BJ (cell line): ENCODE results near the gene BEND3. TPM values are rescaled to one million over a fixed set of nuclear protein-coding genes. Genes with fewer than 3 reads are reported as not detected.

ENCODE experiments used
- CTCF ChIA-PET: fragments of 350-600 bp; formaldehyde crosslinking; extraction: SDS; loops from one replicate; lab custom pipeline; 2021; ENCODE audit warnings: antibody characterized with exemption, inconsistent platforms; lab: Yijun Ruan, JAX
- POLR2A ChIA-PET: fragments of 300-600 bp; sonication (Branson Sonifier 250); formaldehyde crosslinking; extraction: SDS; loops from one replicate; lab custom pipeline; 2021; ENCODE audit warnings: antibody characterized with exemption; lab: Charles Lee
- DNase-seq: peaks from one replicate; pipeline ENCODE4 v3.0.0-alpha.2; 2011; ENCODE audit warnings: low read depth
- H3K27me3 ChIP-seq: 2 replicates; pipeline ENCODE4 v1.6.0; 2011; ENCODE audit warnings: low read length; ENCODE audit not compliant: control insufficient read depth, insufficient read depth
- H3K36me3 ChIP-seq: 2 replicates; pipeline ENCODE4 v1.5.1; 2011; ENCODE audit warnings: low read length; ENCODE audit not compliant: control insufficient read depth, insufficient read depth
- H3K4me3 ChIP-seq: 2 replicates; pipeline ENCODE4 v1.5.1; 2011; ENCODE audit warnings: low read depth, mild to moderate bottlenecking, control low read depth, low read length
- polyA plus RNA-seq: library from polyadenylated mRNA; depleted of rRNA; stranded (reverse); fragments of >200 nt; gene quantifications from 2 replicates; pipeline ENCODE4 v1.2.3, GENCODE V29; 2011; rRNA removed
- small RNA-seq: library from RNA; depleted of rRNA; stranded (forward); fragments of <200 nt; gene quantifications from one replicate; pipeline ENCODE3, GENCODE V24; 2012; ENCODE audit warnings: low replicate concordance, low read depth; ENCODE audit not compliant: insufficient read length
- TF ChIP-seq, protein P1 (sequence below): IDR thresholded peaks from 2 replicates; pipeline ENCODE4 v1.5.1; 2011; ENCODE audit warnings: low read depth, mild to moderate bottlenecking, control low read depth, inconsistent platforms, low read length, moderate library complexity; ENCODE audit not compliant: insufficient read depth

Gene BEND3
- polyA plus RNA-seq, 1 experiment: 0.60 TPM

DNA sequence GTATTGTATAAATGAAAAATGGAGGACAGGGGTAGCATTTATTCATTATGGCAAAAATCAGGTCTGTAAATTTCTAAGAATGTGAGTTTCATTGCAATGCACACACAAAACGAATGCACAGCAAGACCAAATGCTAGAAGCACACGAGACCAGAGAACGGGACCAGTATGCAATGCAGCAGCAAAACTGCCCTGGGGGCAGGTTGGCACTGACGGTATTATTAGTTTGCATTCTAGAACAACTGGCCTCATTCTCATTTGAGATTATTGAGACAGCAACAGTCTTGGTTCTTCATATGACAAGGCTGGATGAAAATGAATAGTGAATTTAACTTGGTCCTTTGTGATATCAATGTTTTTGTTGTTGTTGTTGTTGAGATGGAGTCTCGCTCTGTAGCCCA lies 96.3 kb downstream of the BEND3 start:
- H3K27me3 ChIP-seq: no peaks in the 10 kb centered on the region
- CTCF ChIA-PET: no interaction called here
- no peak for DNase-seq
- TF ChIP-seq, protein P1, sequence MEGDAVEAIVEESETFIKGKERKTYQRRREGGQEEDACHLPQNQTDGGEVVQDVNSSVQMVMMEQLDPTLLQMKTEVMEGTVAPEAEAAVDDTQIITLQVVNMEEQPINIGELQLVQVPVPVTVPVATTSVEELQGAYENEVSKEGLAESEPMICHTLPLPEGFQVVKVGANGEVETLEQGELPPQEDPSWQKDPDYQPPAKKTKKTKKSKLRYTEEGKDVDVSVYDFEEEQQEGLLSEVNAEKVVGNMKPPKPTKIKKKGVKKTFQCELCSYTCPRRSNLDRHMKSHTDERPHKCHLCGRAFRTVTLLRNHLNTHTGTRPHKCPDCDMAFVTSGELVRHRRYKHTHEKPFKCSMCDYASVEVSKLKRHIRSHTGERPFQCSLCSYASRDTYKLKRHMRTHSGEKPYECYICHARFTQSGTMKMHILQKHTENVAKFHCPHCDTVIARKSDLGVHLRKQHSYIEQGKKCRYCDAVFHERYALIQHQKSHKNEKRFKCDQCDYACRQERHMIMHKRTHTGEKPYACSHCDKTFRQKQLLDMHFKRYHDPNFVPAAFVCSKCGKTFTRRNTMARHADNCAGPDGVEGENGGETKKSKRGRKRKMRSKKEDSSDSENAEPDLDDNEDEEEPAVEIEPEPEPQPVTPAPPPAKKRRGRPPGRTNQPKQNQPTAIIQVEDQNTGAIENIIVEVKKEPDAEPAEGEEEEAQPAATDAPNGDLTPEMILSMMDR: no peak
- POLR2A ChIA-PET: interaction anchor here (0.6 kb wide), 1 partner anchor 95 kb away, joined by 3 read pairs; no protein-coding TSS in a partner anchor
- H3K36me3 ChIP-seq: no peaks in the 10 kb centered on the region
- no peak overlapping the region for H3K4me3 ChIP-seq

Small RNA genes lying within 50 kb of the gene (small RNA-seq; reads per million reads assigned to genes)
- gene RNU6-1299P: not detected

Other genes with a start within 250 kb of the BEND3 start
- gene CD24, start 140.8 kb downstream of the BEND3 start, polyA plus RNA-seq: 0.05 and 0.07 TPM in 2 replicates
- gene MTRES1, start 87.3 kb downstream of the BEND3 start, polyA plus RNA-seq: 5.7 and 9.8 TPM in 2 replicates